Spleen (tissue), 7 donors: ENCODE measurements around the gene SHANK3.
A peak's percentile ranks its signal among the peaks of the same experiment; 100 is the strongest.

Experiments
- POLR2A ChIP-seq, 3 donors: fragments of 450-650 bp; IDR thresholded peaks; one replicate each; pipeline ENCODE4 v1.5.1; 2017; ENCODE audit warnings: antibody characterized with exemption in 3 of 3, mild to moderate bottlenecking in 1 of 3
- POLR2AphosphoS5 ChIP-seq, 3 donors: sonication (generic); formaldehyde crosslinking; IDR thresholded peaks; one replicate each; pipeline ENCODE4 v1.5.1; 2017; ENCODE audit warnings: antibody characterized with exemption in 3 of 3
- TF ChIP-seq, protein P1 (sequence below), 11 experiments: fragments of 200-600 bp in 7 of 11; fragments of 450-650 bp in 4 of 11; sonication (generic) in 4 of 11; IDR thresholded peaks in 8 of 11; conservative IDR thresholded peaks in 3 of 11; 1 replicate in 7 of 11; 2 replicates in 4 of 11; pipeline versions ENCODE4 v1.4.0 to v1.8.0; 2016 to 2021; ENCODE audit warnings: antibody characterized with exemption in 11 of 11, inconsistent platforms in 4 of 11, mild to moderate bottlenecking in 1 of 11
- donor health status: DM: no; HTN: no; CAD: no; lungs with moderate emphysema.
- donor health status: DM: no; HTN: no; CAD: no.
- donor health status: DM: no; HTN: no; CAD: no.

GRCh38 chr22:50714631-50715179 lies 42.1 kb downstream of the SHANK3 start:
- TF ChIP-seq POLR2A (IDR thresholded peaks at IDR 0.05) (no peak), POLR2AphosphoS5 (IDR thresholded peaks at IDR 0.05) (peak in 1 of 3 donors; percentile 54)
- TF ChIP-seq, protein P1, sequence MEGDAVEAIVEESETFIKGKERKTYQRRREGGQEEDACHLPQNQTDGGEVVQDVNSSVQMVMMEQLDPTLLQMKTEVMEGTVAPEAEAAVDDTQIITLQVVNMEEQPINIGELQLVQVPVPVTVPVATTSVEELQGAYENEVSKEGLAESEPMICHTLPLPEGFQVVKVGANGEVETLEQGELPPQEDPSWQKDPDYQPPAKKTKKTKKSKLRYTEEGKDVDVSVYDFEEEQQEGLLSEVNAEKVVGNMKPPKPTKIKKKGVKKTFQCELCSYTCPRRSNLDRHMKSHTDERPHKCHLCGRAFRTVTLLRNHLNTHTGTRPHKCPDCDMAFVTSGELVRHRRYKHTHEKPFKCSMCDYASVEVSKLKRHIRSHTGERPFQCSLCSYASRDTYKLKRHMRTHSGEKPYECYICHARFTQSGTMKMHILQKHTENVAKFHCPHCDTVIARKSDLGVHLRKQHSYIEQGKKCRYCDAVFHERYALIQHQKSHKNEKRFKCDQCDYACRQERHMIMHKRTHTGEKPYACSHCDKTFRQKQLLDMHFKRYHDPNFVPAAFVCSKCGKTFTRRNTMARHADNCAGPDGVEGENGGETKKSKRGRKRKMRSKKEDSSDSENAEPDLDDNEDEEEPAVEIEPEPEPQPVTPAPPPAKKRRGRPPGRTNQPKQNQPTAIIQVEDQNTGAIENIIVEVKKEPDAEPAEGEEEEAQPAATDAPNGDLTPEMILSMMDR (IDR thresholded peaks at IDR 0.05 in 8 of 11, conservative IDR thresholded peaks at IDR 0.05 in 3 of 11): no peak
